ENCODE results near the gene TIGD6.
A peak's percentile ranks its signal among the peaks of the same experiment; 100 is the strongest.
"Not testable (repeated sequence)": the region's sequence is repeated elsewhere in the genome, so short reads cannot be mapped to it uniquely, and the experiment has no call there.

Gene TIGD6

DNA sequence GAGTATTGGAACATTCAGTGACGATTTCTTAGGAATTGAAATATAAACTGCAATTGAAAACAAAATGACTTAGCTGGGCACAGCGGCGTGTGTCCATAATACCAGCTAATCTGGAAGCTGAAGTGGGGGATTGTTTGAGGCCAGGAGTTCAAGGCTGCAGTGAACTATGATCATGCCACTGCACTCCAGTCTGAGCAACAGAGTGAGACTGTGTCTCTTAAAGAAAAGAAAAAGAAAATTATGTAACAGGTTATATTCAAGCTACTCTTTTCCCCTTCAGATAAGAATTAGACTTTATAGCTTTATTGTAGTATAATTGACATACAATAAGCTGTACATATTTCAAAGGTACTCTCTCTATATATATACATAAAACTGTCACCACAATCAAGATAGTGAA, 33.5 kb downstream of the TIGD6 start:
- DNase-seq = no peak

DNA sequence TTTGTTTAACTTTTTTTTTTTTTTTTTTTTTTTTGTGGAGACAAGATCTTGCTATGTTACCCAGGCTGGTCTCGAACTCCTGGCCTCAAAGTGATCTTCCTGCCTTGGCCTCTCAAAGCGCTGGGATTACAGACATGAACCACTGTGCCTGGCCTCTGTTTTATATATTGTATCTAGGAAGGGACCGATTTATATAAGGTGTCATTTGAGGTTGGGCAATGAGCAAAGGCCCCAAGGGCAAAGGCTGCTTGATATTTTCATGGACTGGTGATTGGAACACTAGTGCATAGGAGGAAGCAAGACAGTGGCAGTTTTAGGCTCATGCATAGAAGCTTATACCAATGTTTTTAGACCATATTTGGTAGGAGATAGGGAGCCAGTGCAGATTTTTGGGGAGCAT, 36.7 kb downstream of the TIGD6 start:
- no peak for DNase-seq

DNA sequence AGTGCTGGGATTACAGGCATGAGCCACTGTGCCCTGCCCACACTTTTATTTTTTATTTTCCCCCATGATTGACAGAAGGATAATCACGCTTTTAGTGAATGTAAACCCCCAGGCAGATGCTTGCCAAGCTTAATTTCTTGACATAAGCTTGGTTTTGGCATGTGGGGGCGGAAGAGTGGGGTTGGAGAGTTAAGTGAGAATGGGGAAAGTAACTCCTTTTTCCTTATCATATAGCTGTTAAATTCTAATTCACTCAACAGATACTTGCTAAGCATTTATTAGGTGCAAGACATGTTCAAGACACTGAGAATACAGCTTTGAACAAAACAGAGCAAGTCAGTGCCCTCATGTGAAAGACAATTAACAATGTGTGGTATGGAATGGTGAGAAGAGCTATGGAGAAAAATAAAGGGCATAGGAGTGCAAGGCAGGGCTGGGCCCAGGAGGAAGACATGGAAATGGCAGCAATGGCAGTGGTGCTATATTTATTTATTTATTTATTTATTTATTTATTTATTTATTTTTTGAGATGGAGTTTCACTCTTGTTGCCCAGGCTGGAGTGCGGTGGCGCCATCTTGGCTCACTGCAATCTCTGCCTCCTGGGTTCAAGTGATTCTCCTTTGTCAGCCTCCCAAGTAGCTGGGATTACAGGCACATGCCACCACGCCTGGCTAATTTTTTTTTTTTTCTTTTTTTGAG, 37.7 kb downstream of the TIGD6 start:
- DNase-seq = no peak

DNA sequence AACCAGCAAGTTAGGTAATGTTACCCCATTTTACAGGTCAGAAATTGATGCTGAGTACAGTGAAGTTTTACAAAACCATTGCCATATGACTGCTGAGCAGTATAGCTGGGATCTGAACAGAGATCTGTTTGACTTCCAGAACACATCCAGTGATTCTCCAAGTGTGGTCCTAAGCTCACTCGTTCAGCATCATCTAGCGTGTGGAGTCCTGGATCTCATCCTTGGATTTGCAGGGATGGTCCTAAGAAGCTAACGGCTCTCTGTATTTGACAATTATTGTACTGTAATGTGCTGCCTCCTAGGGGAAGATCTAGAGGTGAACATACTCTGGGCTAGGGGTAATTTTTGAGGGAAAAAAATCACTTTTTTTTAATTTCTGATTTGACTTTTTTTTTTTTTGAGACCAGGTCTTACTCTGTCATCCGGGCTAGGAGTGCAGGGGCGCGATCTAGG, 38.5 kb downstream of the TIGD6 start:
- DNase-seq = peak; percentile 15

DNA sequence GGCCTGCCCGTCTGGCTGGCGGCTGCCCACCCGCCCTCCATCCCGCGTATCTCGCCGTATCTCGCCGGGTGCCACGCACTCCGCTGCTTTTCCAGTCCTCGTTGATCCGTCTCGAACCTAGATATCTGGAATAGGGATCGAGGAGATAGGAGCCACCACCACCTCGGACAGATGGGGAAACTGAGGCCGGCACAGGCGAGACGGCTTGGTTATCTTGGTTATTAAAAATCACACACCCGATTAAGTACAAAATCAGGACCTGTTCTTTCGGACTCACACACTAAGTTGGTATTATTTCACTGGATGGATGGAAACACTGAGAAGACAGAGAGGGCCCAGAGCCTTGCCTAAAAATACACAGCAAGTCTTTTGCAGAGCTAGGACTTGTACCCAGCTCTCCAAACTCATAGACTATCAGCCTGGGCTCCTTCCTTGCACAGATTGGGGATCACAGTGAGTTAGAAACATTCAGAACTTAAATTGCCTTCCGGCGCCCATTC, 39.2 kb downstream of the TIGD6 start:
- DNase-seq = no peak

DNA sequence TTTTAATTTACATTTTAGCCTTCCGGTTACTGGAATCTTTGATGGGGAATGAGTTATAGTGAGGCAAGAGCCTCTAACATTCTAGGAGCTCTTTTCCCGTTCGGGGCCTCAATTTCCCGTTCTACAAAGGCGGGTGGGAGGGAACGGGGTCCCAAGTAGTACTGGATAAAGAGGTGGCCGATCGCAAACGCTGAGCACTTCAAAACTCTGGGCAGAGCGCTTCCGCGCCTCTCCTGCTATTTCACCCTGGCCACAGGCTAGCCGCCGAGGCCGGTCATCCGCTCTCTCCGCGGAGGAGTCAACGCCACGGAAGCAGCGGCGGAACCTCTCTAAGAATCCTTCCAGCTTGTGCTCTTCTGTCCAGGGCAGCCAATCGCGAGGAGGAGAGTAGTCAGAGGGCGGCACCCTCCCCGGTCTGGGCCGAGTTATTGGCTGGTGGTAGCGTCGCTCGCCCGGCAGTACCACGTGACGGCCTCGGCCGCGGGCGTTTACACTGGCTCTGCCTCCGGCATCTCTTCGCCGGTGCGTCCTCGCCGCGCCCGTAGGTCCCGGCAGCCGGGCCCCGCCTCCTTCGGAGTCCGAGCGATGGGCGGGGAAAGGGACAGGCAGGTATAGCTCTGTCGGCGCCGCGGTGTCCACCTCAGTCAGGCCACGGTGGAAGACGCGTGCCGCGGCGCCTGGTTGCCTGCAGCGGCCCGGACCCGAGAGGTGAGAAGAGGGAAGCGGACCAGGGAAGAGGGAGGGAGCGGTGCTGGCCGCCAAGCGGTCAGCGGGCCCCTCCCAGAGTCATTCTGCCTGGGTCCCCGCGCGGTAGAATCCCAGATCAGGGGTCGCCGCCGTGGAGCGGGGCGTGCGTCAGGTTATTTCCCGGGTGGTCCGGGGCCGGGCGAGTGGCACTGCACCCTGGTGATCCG, 39.9 kb downstream of the TIGD6 start, which contains the start of gene SLC26A2:
TSS of gene SLC26A2 (plus strand) at position 487 of the 914 bp plus-strand sequence. CDS start 16,895 bp downstream, outside the sequence.
- DNase-seq = peak; percentile 97

DNA sequence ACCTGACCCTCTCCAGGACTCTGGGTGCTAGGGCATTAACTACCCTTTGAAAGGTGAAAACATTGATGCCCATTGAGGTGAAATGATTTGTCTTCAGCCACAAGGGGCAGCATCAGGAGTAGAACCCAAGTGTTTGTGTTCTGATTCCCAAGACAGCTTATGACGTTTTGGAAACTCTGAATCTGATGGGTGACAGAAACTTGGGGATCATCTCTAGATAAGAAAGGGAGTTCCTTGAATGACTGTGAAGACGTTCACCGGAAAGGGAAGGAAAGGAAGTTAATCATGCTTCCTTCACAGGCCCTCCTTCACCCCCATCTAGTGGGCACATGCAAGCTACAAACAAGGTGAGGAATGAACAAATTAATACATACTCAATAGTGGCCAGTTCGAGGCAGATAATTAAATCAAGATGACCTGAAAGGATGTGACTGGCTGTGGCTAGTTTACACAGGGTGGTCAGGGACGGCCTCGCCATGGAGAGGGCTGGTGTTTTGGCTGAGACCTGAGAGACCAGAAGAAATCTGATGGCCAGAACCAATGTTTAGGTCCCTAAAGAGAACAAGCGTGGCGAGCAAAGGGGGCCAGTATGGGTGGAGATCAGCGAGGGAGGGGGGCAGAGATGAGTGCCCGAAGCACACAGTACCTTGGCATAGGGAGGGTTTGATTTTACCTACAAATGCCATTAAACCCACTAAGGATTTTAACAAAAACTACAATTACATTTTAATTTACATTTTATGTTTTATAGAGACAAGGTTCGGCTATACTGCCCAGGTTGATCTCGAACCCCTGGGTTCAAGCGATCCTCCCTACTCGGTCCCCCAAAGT, 40.8 kb downstream of the TIGD6 start:
- no peak for DNase-seq

DNA sequence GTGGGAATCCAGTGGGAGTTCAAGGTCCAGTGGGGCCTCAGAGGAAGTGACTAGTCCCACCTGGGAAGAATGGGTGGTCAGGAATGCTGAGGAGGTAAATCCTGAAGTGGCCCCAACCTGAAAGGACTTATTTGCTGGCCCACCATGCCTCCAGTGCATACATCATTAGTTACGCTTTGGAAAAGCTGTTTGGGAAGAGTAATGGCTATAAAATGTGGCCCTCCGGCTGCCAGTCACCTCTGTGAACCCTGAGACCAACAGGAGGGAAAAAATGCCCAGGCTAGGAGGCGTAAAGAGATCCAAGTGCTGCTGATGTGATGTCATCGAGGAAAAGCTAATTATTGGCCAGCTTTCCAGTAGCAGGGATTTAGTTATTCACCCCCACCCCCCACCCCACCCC, 42.6 kb downstream of the TIGD6 start:
- no peak for DNase-seq

DNA sequence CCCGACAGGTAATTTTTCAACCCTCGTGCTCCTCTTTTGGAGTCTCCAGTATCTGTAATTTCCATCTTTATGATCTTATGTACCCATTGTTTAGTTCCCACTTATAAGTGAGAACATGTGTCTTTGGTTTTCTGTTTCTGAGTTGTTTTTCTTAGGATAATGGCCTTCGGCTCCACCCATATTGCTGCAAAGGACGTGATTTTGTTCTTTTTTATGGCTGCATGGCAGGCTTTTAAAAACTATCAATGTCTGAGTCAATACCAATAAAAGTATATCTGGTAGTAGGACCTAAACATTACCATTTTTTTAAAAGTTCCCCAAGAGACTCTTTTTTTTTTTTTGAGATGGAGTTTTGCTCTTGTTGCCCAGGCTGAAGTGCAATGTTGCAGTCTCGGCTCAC, 43.8 kb downstream of the TIGD6 start:
- DNase-seq = no peak

DNA sequence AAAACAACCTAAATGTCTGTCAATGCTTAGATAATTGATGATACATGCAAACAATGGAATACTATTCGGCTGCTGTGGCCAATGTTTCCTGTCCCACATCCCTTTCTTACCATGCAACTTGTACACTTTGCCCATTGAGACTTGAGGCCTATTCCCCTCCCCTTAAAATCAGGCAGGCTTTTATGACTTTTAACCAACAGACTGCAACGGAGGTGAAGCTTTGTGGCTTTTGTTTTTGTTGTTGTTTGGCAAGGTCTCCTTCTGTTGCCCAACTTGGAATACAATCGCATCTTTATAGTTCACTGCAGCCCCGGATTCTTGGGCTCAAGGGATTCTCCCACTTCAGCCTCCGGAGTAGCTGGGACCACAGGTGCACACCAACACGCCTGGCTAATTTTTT, 45.7 kb downstream of the TIGD6 start:
- DNase-seq = no peak

DNA sequence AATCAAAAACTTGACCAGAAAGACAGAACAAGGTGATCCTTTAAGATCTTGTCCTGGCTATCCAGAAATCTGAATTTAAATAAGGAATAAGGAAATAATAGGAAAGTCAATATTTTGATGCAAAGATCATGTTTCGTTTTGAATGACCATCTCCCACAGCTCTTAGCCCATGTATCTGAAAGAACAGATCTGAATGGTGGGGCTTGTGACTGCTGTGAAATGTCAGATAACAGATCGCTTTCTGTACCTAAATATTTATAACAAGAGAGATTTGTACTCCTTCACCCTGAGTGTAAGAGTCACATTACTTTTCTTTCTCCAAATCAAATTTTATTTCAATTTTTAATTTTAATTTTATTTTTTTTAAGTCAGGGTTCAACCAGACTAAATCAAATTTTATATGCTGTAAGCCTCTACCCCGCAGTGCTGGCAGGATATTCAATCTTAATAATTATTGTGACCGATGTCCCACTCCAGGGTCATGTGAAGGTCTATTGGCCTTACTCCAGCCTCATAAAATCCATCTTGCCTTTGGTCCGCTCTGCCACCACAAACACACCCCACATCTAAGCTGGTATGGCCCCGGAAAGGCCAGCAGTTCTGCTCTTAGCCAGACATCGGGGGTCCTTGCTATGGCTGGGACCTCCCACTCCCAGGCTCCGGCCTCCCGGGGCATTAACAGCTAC, 46.9 kb downstream of the TIGD6 start:
- no peak for DNase-seq

DNA sequence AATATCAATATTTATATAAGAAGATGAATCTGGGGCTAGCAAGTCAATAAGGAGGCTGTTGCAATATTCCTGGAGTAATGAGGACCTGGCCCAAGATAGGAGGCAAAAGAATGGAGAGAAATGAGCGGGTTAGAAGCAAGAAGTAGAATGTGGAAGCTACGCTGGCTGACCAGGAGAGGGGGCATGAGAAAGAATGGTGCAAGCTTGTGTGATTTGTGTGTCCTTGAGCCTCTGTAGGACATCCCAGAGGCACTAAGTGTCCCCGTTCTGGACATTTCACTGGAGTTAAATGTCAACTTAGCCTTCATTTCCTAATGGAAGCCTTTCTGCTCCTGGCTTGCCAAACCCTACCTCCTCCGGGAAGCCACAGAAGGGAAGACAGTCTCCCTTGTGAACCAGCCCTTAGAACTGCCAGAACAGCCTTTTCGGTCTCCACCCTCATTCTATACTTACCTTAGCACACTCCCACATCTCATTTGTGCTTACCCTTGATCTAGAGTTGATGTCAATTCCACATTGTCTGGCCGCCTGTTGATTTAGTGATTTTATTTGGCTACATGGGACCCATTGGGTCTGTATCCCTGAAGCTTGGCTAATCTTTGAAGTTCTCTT, 49.2 kb downstream of the TIGD6 start:
- DNase-seq = no peak

DNA sequence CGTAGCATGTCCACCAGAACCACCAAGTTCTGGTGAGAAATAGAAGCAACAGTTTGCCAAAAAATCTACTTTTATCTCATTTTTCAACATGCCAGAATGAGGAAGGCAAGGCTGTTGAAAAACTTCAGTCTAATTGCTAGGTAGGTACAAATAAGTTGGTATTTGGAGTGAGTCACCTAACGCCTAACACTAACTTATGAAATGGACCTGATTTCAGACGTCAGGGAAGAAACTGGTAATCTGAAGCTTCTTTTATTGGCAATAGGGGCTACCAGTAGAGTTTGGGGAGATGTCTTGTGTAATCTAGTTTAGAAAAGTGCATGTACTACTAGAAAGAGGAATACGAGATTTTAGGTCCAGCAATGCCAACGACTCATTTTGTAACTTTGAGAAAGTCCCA, 51.5 kb downstream of the TIGD6 start:
- DNase-seq = no peak

DNA sequence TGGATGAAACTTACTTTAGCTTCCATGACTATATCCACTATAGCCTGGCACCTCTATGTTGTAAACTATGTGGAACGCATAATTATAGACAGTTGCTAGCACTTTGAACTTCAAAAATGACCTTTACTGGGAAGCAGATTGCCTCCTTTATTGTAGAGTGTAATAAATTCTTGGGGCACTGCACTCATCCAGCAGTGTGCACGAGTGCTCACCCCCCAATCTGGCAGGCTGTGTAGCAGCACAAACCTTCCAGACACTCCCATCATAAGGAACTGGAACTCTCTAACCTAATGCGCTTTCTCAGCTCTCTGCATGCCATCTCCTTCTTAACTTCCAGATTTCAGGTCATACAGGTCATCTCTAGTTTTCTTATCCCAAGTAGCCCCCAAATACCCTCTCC, 54.3 kb downstream of the TIGD6 start:
- no peak for DNase-seq

DNA sequence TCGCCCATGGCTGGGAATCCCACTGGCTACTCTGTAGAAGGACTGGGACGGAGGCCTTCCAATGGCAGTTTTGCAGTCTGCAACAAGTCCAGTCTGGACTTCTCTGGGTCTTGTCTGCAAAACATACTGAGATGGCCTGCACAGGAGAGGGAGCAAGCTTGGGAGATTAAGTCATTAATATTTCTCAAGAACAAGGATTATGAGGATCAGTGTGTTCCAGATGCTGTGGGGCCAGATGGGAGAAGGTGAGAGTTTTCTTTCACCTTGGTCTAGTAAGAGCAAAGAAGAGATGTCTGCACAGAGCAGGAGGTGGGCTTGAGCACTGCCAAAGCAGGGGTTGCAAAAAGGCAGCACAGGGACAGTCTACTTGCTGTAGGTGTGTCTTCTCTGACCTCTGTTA, 55.8 kb downstream of the TIGD6 start, which contains the start of gene PDE6A:
TSS of gene PDE6A (minus strand) at position 128 of the 400 bp plus-strand sequence. CDS start at position 8, 120 bp downstream.
- DNase-seq = no peak

DNA sequence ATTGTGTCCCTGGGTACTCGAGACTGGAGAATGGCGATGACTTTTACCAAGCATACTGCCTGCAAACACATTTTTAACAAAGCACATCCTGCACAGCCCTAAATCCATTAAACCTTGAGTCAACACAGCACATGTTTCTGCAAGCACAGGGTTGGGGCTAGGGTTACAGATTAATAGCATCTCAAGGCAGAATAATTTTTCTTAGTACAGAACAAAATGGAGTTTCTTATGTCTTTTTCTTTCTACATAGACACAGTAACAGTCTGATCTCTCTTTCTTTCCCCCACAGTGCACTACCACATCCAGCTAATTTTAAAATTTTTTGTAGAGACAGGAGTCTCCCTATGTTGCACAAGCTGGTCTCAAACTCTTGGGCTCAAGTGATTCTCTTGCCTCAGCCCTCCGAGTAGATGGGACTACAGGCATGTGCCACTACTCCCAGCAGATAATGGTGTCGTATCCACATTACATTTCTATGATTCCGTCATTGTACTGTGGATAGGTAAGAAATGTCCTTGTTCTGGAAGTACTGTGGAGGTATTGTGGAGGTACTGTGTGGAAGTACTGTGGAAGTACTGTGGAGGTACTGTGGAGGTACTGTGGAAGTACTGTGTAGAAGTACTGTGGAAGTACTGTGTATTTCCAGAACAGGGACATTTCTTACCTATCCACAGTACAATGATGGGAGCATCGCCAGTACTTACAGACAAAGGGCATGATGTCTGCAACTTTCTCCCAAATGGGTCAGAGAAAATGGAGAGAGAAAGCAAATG, 57.1 kb downstream of the TIGD6 start:
- DNase-seq = not testable (repeated sequence)
